ENCODE results near the gene FAM13A.
"Not testable (repeated sequence)": the region's sequence is repeated elsewhere in the genome, so short reads cannot be mapped to it uniquely, and the experiment has no call there.

- TF ChIP-seq SUZ12 (IDR thresholded peaks at IDR 0.05); TARDBP (IDR thresholded peaks at IDR 0.05); SP1 (IDR thresholded peaks at IDR 0.05); ZNF384 (IDR thresholded peaks at IDR 0.05); PKNOX1 (IDR thresholded peaks at IDR 0.05); FOXK2 (IDR thresholded peaks at IDR 0.05); ELF4 (IDR thresholded peaks at IDR 0.05); LEF1 (IDR thresholded peaks at IDR 0.05; ENCODE audit: borderline replicate concordance); BHLHE40 (IDR thresholded peaks at IDR 0.05; ENCODE audit: borderline replicate concordance); NFRKB (IDR thresholded peaks at IDR 0.05); CTBP1 (IDR thresholded peaks at IDR 0.05; ENCODE audit: borderline replicate concordance); L3MBTL2 (conservative IDR thresholded peaks at IDR 0.05); HDGF (IDR thresholded peaks at IDR 0.05; ENCODE audit: borderline replicate concordance): not testable (repeated sequence)
These were observed 859 bp upstream of the FAM13A start for GRCh38 chr4:89057844-89058243.

Data from HEK293T (cell line).